NCI-H2171 treated with DMSO at 0.1 percent for 48 hours (cell line): Measurements from ENCODE around the gene GRPEL1.

Experiments
- DNase-seq: peaks from one replicate; lab custom pipeline; 2025; lab: John Stamatoyannopoulos, UW

GRPEL1 gene

DNA sequence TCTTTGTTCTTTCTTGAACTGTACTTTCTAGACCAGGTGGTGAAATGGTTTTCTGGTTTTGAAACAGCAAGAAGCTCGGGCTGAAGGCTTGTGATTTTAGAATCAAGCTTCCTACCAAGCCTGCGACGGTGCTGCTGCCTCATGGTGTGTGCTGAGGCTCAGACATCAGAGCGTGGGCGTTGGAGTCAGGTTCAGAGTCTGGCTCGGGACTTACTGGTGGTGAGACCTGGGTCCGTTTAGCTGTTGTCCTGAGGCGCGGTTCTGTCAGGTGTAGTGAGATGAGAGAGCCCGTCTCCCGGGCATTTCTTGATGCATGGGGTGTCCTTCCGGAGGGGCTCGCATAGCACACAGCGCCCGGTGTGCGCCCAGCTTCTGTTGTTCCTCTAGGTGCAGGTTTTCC is 44.4 kb downstream of the GRPEL1 start:
- no peak for DNase-seq

DNA sequence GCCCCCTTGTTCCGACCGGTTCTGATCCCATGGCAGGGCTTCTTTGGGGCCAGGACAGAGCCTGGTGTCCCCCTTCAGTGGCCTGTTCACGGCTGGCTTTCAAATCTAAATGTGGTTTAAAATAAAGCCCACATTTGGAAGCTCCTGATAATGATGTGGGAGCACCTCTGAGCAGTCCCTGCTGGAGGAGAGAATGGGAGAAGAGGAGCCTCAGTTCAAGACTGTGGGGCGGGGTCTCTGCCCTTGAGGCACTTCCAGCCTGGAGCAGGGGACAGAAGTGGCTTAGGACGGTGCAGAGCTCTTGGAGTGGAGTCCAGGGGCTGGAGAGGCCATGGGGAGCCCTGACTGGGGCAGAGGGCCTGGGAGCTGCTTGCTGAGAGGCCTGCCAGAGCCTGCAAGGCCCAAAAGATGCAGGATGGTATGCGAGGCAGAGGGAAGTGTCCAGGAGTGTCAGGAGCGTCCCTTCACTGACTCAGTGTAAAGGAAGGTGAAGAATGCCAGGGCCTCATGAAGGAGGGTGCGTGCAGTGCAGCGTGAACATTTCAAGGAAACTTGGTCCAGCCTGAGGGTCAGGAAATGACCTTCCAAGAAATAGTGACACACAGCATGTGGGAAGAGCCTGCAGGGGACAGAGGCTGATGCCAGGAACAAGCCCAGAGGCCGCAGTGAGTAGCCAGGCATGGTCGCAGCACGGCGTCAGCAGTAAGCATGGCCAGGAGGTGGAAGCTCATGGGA is 45.8 kb downstream of the GRPEL1 start:
- DNase-seq = no peak

DNA sequence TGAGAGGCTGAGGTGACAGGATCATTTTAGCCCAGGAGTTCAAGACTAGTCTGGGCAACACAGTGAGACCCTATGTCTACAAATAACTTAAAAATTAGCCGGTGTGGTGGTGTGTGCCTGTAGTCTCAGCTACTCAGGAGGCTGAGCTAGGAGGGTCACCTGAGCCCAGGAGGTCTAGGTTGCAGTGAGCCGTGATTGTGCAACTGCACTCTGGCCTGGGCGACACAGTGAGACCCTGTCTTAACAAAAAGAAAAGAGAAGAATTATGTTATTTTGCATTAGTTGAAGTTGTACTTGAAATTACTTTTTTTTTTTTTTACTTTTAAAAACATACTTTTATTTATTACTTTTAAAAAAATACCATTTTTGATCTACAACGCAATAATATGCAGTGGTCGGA is 46.5 kb downstream of the GRPEL1 start:
- no peak for DNase-seq

DNA sequence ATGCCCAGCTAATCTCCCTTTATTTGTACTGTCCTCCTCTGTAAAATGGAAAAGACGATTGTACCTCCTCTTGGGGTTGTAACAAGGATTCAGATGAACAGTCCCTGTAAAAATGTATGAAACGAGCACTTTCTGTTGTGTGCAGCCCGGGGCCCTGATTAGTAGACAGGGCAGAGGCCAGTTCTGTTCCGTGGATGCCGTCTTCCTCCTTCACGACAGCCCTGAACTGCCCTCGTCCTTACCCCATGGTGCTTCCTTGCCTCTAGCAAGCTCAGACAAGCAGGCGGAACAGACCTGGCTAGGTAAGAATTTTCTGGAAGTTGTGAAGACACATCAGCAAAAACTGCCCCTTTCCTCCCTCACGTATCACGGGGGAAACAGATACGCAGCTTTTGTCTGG is 47.0 kb downstream of the GRPEL1 start:
- no peak for DNase-seq

- no peak for DNase-seq
Observed at GRCh38 chr4:7020290-7020689, 47.6 kb downstream of the GRPEL1 start.

GRCh38 chr4:7019367-7019766 is 48.5 kb downstream of the GRPEL1 start:
- DNase-seq = no peak

DNA sequence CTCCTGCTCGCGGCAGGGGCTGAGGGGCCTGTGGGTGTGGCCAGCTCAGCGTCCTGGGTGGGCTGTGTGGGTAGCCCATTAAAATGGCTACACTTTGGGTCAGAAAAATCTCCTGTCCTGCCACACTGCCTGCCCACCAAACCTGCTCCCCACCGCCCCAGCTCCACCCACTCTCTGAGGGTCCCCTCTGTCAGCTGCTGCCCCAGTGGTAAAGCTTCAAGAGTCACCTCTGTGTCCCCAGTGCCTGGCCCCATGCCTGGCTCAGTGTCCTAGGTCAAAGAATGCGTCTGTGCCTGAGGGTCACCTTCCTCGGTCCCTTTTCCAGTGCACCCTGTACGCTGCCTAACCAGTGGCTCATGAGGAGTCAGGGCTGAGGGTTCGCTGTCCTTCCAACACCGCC is 49.6 kb downstream of the GRPEL1 start:
- DNase-seq = no peak

- DNase-seq = no peak
Observed at GRCh38 chr4:7017446-7018048, 50.3 kb downstream of the GRPEL1 start.

DNA sequence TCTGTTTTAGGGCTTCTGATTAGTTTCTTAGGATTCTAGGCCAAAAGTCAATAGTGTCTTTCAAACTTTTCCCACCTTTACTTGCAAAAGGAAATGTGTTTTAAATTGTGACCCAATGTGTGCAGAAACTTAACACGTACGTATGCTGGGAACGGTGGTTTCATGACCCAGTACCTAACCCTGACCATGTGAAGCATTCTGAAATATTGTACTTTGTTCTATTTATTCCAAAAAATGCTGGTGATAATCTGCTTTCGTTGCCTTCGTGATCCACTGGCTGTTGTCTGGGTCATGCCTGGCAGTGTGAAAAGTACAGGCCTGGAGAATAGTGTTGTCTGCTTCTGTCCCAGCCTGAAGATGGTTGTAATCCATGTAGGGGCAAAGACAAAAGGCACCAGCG is 51.4 kb downstream of the GRPEL1 start:
- no peak for DNase-seq

DNA sequence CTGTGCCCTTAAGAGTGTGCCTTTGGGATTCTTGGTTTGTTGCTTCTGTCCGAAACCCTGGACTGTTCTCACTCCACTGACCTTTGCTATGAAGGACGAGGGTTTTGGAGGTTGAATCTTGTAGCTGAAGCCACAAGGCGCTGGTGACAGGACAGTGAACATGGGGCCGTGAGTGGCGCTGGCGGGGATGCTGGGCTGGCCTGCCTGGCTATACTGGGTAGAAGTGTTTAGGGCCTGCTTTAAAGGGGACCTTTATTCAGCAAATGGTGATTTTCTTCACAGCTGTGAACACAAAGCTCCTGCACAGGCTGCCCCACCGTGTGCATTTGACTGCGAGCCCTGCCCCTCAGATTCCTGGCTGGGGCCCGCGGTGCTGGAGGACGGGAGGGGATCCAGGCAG is 51.8 kb downstream of the GRPEL1 start:
- no peak for DNase-seq

- DNase-seq = no peak
Observed at GRCh38 chr4:7015383-7016035, 52.4 kb downstream of the GRPEL1 start.

GRCh38 chr4:7014815-7015214 is 53.0 kb downstream of the GRPEL1 start:
- no peak for DNase-seq

DNA sequence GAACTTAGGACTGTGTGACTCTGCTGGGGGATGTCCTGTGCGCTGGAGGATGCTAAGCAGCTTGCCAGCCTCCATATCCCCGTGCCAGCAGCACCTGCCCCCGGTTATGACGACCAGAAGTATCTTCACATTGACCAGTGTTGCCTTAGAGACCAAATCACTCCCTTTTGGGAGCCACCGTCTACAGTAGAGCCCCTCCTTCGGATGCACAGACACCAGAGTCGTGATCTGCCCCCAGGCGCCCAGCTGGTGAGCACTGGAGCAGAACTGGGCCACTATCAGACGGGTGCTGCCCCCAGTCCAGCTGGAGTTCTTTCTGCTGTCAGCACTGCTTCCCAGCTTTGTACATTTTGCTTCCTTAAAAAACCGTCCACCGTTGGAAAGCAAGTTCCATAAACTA is 54.7 kb downstream of the GRPEL1 start:
- no peak for DNase-seq

GRCh38 chr4:7009564-7009963 is 58.3 kb downstream of the GRPEL1 start:
- DNase-seq = no peak
